Measurements from ENCODE around the gene OSBPL1A.

The OSBPL1A gene

GRCh38 chr18:24362757-24363156 is 34.9 kb downstream of the OSBPL1A start:
- peak in 2 of 42 donors; percentile 35 to 36 for DNase-seq
- intact Hi-C loops (cut with DNase I): no loop called here

DNA sequence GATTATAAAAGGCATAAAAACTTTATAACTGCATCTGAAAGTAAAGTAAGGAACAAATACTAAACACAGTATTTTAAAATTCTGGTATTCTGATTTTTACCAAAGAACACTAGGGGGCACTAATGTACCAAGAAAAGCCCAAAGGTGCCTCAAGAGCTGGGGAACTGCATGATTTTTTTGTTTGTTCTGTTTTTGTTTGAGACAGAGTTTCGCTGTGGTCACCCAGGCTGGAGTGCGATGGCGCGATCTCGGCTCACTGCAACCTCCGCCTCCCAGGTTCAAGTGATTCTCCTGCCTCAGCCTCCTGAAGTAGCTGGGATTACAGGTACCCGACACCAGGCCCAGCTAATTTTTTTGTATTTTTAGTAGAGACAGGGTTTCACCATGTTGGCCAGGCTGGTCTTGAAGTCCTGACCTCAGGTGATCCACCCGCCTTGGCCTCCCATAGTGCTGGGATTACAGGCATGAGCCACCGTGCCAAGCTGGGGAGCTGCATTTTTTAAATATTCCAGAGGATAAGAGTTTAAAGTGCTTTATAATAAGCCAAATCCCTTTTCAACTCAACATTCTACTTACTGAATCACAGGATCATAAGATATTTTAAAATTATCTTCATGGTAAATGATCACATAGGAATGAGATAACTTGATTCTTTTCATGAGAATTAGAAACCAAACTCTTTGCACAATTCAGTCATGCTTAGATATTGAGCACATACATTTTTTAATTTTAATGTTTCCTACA is 37.7 kb downstream of the OSBPL1A start:
- intact Hi-C loops (cut with DNase I): loop anchor here (5.0 to 10.0 kb wide), 2 partner anchors 45 to 127 kb away; no protein-coding TSS in a partner anchor
- DNase-seq: peak in 13 of 42 donors; percentile 14 to 56 (median 24)

DNA sequence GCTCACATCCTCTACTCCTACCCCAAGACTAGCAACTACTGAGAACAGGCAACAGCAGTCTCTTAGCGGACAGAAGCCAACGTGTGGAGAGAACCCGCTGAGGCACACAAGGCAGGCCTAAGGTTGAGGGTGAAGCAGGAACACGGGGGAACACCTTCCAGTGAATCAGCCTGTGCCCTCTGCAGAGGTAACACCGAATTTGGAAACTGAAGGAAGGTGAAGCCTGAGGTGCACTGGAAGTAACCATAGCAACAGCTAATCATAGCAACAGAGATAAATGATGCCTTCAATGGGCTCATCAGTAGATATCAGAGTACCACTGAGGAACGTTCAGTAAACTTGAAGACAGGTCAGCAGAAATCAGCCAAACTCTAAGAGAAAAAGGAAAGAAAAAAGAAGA is 43.3 kb downstream of the OSBPL1A start:
- peak in 20 of 42 donors; percentile 8 to 68 (median 30) for DNase-seq
- intact Hi-C loops (cut with DNase I): loop anchor here (10.0 kb wide), 1 partner anchor 51 kb away; no protein-coding TSS in a partner anchor

DNA sequence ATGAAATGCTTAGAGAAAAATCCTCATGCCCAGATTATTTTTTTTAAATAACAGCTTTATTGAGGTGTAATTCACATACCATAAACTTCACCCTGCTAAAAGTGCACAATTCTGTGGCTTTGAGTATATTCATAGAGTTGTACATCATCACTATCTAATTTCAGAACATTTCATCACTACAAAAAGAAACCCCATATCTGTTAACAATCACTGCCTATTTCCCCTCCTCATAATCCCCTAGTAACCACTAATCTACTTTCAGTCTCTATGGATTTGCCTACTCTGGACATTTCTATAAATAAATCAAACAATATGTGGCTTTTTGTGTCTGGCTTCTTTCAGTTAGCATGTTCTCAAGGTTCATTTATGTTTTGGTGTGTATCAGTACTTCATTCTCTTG is 51.4 kb downstream of the OSBPL1A start:
- intact Hi-C loops (cut with DNase I): no loop called here

DNA sequence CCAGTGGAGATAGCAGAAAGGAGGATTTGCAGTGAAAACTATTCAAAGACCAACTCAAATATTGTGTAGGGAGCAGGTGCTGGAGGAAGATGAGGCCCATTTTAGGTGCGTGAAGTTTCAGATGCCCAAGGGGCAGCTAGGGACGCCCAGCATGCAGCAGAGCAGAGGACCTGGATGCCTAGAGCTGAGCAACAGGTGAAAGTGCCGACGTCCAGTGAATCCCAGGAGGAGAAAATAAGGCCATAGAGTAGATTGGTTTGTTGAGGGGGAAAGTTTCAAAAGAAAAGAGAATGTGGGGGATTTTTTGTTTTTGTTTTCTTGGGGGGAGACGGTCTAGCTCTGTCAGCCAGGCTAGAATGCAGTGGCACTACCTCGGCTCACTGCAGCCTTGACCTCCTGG is 53.1 kb downstream of the OSBPL1A start:
- peak in 1 of 42 donors; percentile 27 for DNase-seq

More for the DNA sequence above, 51.4 kb downstream of the OSBPL1A start:
- DNase-seq: no peak

DNA sequence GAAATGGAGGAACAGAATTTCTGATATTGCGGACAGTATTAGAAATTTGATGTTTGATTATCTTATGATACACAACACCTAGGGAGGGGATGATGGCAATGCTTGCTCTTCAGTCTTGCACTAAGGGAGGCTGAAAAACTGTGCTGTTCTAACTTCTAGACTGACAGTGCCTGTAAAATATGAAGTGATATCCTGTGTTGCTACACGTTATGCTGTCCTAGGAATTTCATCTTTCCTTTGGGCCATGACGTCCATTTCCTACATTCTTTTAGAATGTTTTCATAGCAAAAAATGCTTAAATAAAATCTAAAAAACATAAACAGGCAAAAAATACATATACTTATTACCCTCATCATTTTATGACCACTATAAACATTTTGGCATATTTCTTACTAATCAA is 55.3 kb downstream of the OSBPL1A start:
- no peak for DNase-seq
- intact Hi-C loops (cut with DNase I): no loop called here

More for the DNA sequence above, 53.1 kb downstream of the OSBPL1A start:
- intact Hi-C loops (cut with DNase I): no loop called here

GRCh38 chr18:24341361-24341760 is 56.3 kb downstream of the OSBPL1A start:
- intact Hi-C loops (cut with DNase I): no loop called here

DNA sequence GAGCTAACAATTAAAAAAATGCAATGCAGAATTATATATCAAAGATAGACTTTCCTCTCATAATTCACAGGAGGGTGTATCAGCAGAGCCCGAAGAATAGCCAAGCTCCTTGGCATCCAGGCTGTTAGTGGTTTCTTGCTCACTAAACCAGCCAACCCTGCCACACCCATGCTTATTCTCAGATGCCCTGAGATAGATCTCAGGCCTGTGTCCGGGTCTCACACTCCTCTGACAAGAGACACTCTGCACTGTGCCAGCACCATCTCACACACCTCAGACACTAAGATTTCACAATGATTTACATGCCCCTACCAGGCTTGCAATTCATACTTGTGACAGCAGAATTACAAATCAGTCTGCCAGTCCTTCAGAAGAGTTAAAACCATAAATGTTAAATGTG is 64.5 kb downstream of the OSBPL1A start:
- intact Hi-C loops (cut with DNase I): no loop called here
- DNase-seq: no peak

More at GRCh38 chr18:24341361-24341760, 56.3 kb downstream of the OSBPL1A start:
- no peak for DNase-seq

GRCh38 chr18:24326211-24326610 is 71.4 kb downstream of the OSBPL1A start:
- no peak for DNase-seq
- intact Hi-C loops (cut with DNase I): no loop called here

DNA sequence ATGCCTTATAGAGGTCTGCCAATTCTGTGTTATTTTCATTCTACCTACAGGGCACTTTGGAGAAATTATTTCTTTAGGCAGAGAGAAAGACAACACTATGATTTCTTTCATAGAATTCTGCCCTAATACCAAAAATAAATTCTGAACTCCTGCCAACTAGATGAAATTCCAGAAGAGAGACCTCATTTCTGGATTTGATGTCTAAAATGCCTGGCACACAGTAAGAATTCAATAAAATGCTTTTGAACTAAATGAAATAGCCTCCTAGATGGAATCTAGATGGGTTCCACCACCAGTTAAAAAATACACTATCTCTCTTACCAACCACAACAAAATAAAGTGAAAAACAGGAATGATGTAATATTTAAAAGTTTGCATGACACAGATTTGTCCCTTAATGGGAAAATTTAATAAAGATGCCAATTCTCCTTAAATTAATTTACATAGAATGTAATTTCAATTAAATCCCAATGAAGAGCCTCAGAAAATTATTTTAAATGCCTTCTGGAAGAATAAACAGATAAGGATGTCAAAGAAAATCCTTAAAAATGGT is 75.0 kb downstream of the OSBPL1A start:
- intact Hi-C loops (cut with DNase I): no loop called here
- no peak for DNase-seq

- intact Hi-C loops (cut with DNase I): no loop called here
- no peak for DNase-seq
These were observed 76.6 kb downstream of the OSBPL1A start for GRCh38 chr18:24321071-24321470.

GRCh38 chr18:24319757-24320156 is 77.9 kb downstream of the OSBPL1A start:
- intact Hi-C loops (cut with DNase I): no loop called here
- no peak for DNase-seq

GRCh38 chr18:24317370-24317769 is 80.3 kb downstream of the OSBPL1A start:
- intact Hi-C loops (cut with DNase I): no loop called here
- DNase-seq: no peak

GRCh38 chr18:24315170-24315569 is 82.5 kb downstream of the OSBPL1A start:
- DNase-seq: no peak
- intact Hi-C loops (cut with DNase I): no loop called here

DNA sequence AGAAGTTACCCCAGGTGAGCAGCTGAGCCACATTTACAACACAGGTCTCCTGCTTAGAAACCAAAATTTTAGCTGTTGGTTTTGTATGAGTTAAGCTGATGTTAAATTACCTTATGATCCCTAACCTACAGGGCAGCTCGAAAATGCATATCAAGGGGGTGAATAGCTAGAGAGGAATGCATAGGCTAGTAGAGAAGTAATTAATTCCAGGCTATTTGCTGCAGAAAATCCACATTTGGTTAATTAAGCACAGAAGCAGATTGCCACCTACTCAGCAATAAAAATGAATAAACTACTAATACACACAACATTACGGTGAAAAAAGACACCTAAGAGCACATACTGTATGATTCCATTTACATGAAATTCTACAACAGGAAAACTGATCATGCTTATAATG is 91.4 kb downstream of the OSBPL1A start:
- intact Hi-C loops (cut with DNase I): no loop called here
- no peak for DNase-seq

- intact Hi-C loops (cut with DNase I): no loop called here
- DNase-seq: no peak
These were observed 96.9 kb downstream of the OSBPL1A start for GRCh38 chr18:24300703-24301102.

- no peak for DNase-seq
- intact Hi-C loops (cut with DNase I): no loop called here
These were observed 101.3 kb downstream of the OSBPL1A start for GRCh38 chr18:24296276-24296675.

DNA sequence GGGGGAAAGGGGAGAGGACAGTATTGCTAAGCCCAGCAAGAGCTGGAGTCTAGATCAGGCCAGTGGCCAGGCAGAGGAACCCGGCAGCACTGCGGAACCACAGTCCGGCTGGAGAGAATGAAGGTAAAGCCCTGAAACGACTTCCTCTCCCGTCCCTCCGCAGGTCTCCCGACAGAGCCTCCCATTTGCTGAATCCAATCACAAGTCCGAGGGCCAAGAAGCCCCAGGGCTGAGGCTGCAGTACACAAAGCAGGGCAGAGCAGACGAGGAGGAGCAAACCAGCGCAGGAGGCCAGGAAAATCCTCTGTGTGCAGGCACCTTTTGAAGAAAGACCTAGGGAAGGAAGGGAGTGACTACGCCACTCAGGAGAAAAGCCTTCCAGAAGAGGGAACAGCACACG is 104.4 kb downstream of the OSBPL1A start:
- intact Hi-C loops (cut with DNase I): no loop called here
- DNase-seq: no peak

GRCh38 chr18:24278591-24278990 is 119.0 kb downstream of the OSBPL1A start:
- intact Hi-C loops (cut with DNase I): no loop called here
- DNase-seq: no peak

DNA sequence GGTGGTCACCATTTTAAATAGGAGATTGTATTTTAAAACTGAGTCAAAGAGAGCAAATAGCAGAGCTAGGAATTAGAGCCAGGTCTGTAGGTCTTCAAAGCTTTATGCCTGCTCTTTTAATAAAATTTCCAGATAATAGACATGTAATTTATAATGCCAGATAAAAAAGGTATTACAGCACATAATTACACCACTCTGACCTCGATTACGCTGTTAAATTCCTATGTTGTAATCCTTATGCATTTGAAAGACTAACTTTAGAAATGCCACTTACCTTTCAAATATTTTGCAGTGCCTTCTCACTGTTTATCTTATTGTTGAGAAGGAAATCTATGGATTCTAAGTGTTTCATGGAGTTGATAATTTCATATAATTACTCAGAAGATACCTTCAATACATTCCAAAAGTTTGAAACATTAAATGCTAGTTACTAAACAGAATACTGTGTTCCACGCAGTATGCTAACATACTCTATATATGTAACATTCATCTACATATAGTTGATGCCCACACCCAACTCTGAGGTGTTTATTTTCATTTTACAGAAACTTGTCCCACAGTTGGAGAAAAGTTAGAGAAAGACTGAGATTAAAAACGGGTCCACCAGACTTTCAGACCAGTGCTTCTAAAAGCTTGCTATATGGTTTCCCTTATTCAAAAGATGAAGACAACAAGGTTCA is 120.0 kb downstream of the OSBPL1A start:
- intact Hi-C loops (cut with DNase I): no loop called here
- DNase-seq: no peak

Data from head of caudate nucleus (tissue), 42 donors.